HG03025 (cell line): ENCODE results near the gene C1orf21.

Source experiments
- ATAC-seq: cut with Tn5 transposase; IDR thresholded peaks from one replicate; pipeline ENCODE4 v1.9.1; 2021; ENCODE audit warnings: mild to moderate bottlenecking, moderate library complexity; ENCODE audit not compliant: unreplicated experiment, low FRiP score

C1orf21 gene

GRCh38 chr1:184507165-184507564 lies 120.3 kb downstream of the C1orf21 start:
- no peak for ATAC-seq

- no peak for ATAC-seq
Measured at GRCh38 chr1:184507604-184508280, 120.9 kb downstream of the C1orf21 start.

- no peak for ATAC-seq
Measured at GRCh38 chr1:184509105-184509504, 122.3 kb downstream of the C1orf21 start.

GRCh38 chr1:184510110-184510509 lies 123.3 kb downstream of the C1orf21 start:
- ATAC-seq, result no peak

GRCh38 chr1:184512724-184513123 lies 125.9 kb downstream of the C1orf21 start:
- ATAC-seq, result no peak

GRCh38 chr1:184513421-184513820 lies 126.6 kb downstream of the C1orf21 start:
- ATAC-seq, result no peak

GRCh38 chr1:184513966-184514365 lies 127.1 kb downstream of the C1orf21 start:
- ATAC-seq, result no peak

GRCh38 chr1:184514447-184514846 lies 127.6 kb downstream of the C1orf21 start:
- ATAC-seq, result no peak

GRCh38 chr1:184517130-184517529 lies 130.3 kb downstream of the C1orf21 start:
- ATAC-seq, result no peak

- no peak for ATAC-seq
Measured at GRCh38 chr1:184518736-184519357, 132.0 kb downstream of the C1orf21 start.

GRCh38 chr1:184520336-184520735 lies 133.5 kb downstream of the C1orf21 start:
- no peak for ATAC-seq

GRCh38 chr1:184524248-184524647 lies 137.4 kb downstream of the C1orf21 start:
- no peak for ATAC-seq

- ATAC-seq, result no peak
Measured at GRCh38 chr1:184527402-184527801, 140.6 kb downstream of the C1orf21 start.

- no peak for ATAC-seq
Measured at GRCh38 chr1:184530226-184530625, 143.4 kb downstream of the C1orf21 start.

- ATAC-seq, result no peak
Measured at GRCh38 chr1:184531296-184531695, 144.5 kb downstream of the C1orf21 start.

- ATAC-seq, result no peak
Measured at GRCh38 chr1:184532199-184532598, 145.4 kb downstream of the C1orf21 start.

GRCh38 chr1:184533049-184533448 lies 146.2 kb downstream of the C1orf21 start:
- ATAC-seq, result no peak

- no peak for ATAC-seq
Measured at GRCh38 chr1:184533915-184534314, 147.1 kb downstream of the C1orf21 start.

GRCh38 chr1:184534690-184535089 lies 147.9 kb downstream of the C1orf21 start:
- ATAC-seq, result no peak

GRCh38 chr1:184535191-184535970 lies 148.6 kb downstream of the C1orf21 start:
- no peak for ATAC-seq

GRCh38 chr1:184536246-184536985 lies 149.6 kb downstream of the C1orf21 start:
- no peak for ATAC-seq
